ENCODE measurements around the gene COL12A1. TPM values are rescaled to one million over a fixed set of nuclear protein-coding genes. Genes with fewer than 3 reads are reported as not detected.

Gene COL12A1
- total RNA-seq, 1 experiment from 2014 or later: 10.4 TPM

GRCh38 chr6:75230484-75231325, 24.9 kb upstream of the COL12A1 start:
- no peak for TF ChIP-seq POLR2AphosphoS5 (IDR thresholded peaks at IDR 0.05; ENCODE audit: low read depth, low read length)
- peak; percentile 84 for TF ChIP-seq CTCF (IDR thresholded peaks at IDR 0.05)
- POLR2A ChIA-PET: no interaction called here
- no peak overlapping the region for H3K4me3 ChIP-seq (ENCODE audit: low read depth in 2 of 2, low read length in 2 of 2)
- H3K36me3 ChIP-seq (ENCODE audit: control insufficient read depth, insufficient read depth, low read length): no peaks in the 10 kb centered on the region
- intact Hi-C loops (cut with micrococcal nuclease; ENCODE audit: unreplicated experiment) (no loop called here), in situ Hi-C loops (cut with HindIII; ENCODE audit: low pct_unique_long_range_greater_than_20kb, low sequenced_read_pairs) (no loop called here)
- DNase-seq (ENCODE audit: low read depth, low spot score) (no peak), ATAC-seq (peak; percentile 93)
- H3K9me3 ChIP-seq (ENCODE audit: control insufficient read depth, insufficient read depth, low read depth, low read length): no peaks in the 10 kb centered on the region
- no peak overlapping the region for H3K27ac ChIP-seq (ENCODE audit: low read length)
- H3K27me3 ChIP-seq (ENCODE audit: control insufficient read depth, insufficient read depth, low read length): no peaks in the 10 kb centered on the region
- H3K4me1 ChIP-seq (ENCODE audit: control insufficient read depth, insufficient read depth, low read length): no peaks in the 10 kb centered on the region
- no TSS peak for BruUV-seq (replicated peaks)
- CTCF ChIA-PET: no interaction called here

GRCh38 chr6:75224303-75224926, 18.6 kb upstream of the COL12A1 start:
- Histone ChIP-seq H3K4me1 (ENCODE audit: control insufficient read depth, insufficient read depth, low read length) (no peaks in the 10 kb centered on the region), H3K27ac (ENCODE audit: low read length) (no peak overlapping the region), H3K36me3 (ENCODE audit: control insufficient read depth, insufficient read depth, low read length) (no peaks in the 10 kb centered on the region), H3K4me3 (ENCODE audit: low read depth in 2 of 2, low read length in 2 of 2) (no peak overlapping the region), H3K9me3 (ENCODE audit: control insufficient read depth, insufficient read depth, low read depth, low read length) (no peaks in the 10 kb centered on the region), H3K27me3 (ENCODE audit: control insufficient read depth, insufficient read depth, low read length) (peaks cover 2% of the 10 kb centered on the region; the same call in 1 of the 2 replicates)
- ChIA-PET CTCF (no interaction called here), POLR2A (no interaction called here)
- no peak for TF ChIP-seq CTCF (IDR thresholded peaks at IDR 0.05)
- no peak for TF ChIP-seq SIN3A (IDR thresholded peaks at IDR 0.05; ENCODE audit: borderline replicate concordance, insufficient read depth, low read depth, low read length)
- TF ChIP-seq TCF7L2 (IDR thresholded peaks at IDR 0.05; ENCODE audit: low read depth, low read length): no peak
- TF ChIP-seq POLR2AphosphoS5 (IDR thresholded peaks at IDR 0.05; ENCODE audit: low read depth, low read length): no peak
- no peak for TF ChIP-seq REST (IDR thresholded peaks at IDR 0.05; ENCODE audit: insufficient read depth in 1 of 2, low read depth in 2 of 2, low read length in 1 of 2)
- no TSS peak for BruUV-seq (replicated peaks)
- ATAC-seq: no peak
- DNase-seq (ENCODE audit: low read depth, low spot score): no peak
- intact Hi-C loops (cut with micrococcal nuclease; ENCODE audit: unreplicated experiment) (no loop called here), in situ Hi-C loops (cut with HindIII; ENCODE audit: low pct_unique_long_range_greater_than_20kb, low sequenced_read_pairs) (no loop called here)

Measured in Panc1 (cell line).